ENCODE data around the gene MED31. TPM values are rescaled to one million over a fixed set of nuclear protein-coding genes. Genes with fewer than 3 reads are reported as not detected.

The MED31 gene
- total RNA-seq, 1 donor from 2014 or later, result 27.7 TPM

- no peak for DNase-seq (ENCODE audit: low read depth, low spot score)
- no peaks in the 10 kb centered on the region for H3K9me3 Mint-ChIP-seq
- H3K27ac Mint-ChIP-seq (ENCODE audit: unreplicated experiment), result no peak overlapping the region
- no peak overlapping the region for H3K4me3 Mint-ChIP-seq
- H3K4me1 Mint-ChIP-seq, result no peaks in the 10 kb centered on the region
- TF ChIP-seq CTCF (conservative IDR thresholded peaks at IDR 0.05), result no peak
- no peaks in the 10 kb centered on the region for H3K27me3 Mint-ChIP-seq (ENCODE audit: low read depth)
- peaks cover 25% of the 10 kb centered on the region for H3K36me3 Mint-ChIP-seq (ENCODE audit: low read depth)
Observed at GRCh38 chr17:6630390-6630789, 21.0 kb downstream of the MED31 start.

GRCh38 chr17:6627019-6627418 lies 24.4 kb downstream of the MED31 start:
- Mint-ChIP-seq H3K36me3 (ENCODE audit: low read depth) (peaks cover 11% of the 10 kb centered on the region), H3K27ac (ENCODE audit: unreplicated experiment) (no peak overlapping the region), H3K9me3 (no peaks in the 10 kb centered on the region), H3K4me1 (no peaks in the 10 kb centered on the region), H3K27me3 (ENCODE audit: low read depth) (no peaks in the 10 kb centered on the region), H3K4me3 (no peak overlapping the region)
- no peak for TF ChIP-seq CTCF (conservative IDR thresholded peaks at IDR 0.05)
- no peak for DNase-seq (ENCODE audit: low read depth, low spot score)

GRCh38 chr17:6626616-6627015 lies 24.8 kb downstream of the MED31 start:
- Mint-ChIP-seq H3K9me3 (no peaks in the 10 kb centered on the region), H3K27me3 (ENCODE audit: low read depth) (no peaks in the 10 kb centered on the region), H3K27ac (ENCODE audit: unreplicated experiment) (no peak overlapping the region), H3K36me3 (ENCODE audit: low read depth) (peaks cover 11% of the 10 kb centered on the region), H3K4me1 (no peaks in the 10 kb centered on the region), H3K4me3 (no peak overlapping the region)
- no peak for DNase-seq (ENCODE audit: low read depth, low spot score)
- no peak for TF ChIP-seq CTCF (conservative IDR thresholded peaks at IDR 0.05)

DNA sequence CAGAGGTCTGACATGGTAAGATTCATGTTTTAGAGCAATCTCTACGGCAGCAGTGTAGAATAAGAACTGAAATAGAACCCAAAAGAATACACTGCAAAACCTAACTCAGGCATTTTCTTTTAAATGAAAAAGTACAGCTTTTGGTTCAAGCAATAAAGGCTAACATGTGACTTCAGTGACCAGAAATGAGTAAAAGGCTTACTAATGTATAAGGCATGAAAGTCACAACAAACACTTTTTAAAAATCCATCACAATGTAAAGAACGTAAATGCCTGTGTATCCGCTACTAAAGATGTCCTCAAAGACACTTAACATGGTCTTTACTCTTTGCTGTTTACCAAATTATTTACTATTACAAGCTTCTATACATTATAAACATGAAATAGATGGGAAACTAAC lies 27.5 kb downstream of the MED31 start:
- Mint-ChIP-seq H3K4me1 (no peaks in the 10 kb centered on the region), H3K27ac (ENCODE audit: unreplicated experiment) (no peak overlapping the region), H3K36me3 (ENCODE audit: low read depth) (peaks cover 4% of the 10 kb centered on the region)

DNA sequence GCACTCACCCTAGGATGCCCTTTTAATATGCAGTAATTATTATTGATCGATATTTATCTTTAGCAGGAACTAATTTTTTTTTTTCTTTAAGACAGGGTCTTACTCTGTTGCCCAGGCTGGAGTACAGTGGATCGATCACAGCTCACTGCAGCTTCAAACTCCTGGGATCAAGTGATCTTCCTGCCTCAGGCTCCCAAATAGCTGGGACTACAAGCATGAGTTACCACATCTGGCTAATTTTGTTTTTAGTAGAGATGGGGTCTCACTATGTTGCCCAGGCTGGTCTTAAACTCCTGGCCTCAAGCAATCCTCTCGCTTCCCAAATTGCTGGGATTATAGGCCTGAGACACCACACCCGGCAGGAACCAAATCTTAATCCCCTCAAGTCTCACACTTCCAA lies 40.2 kb downstream of the MED31 start:
- H3K4me1 Mint-ChIP-seq, result no peaks in the 10 kb centered on the region

More for the DNA sequence above, 27.5 kb downstream of the MED31 start:
- TF ChIP-seq CTCF (conservative IDR thresholded peaks at IDR 0.05), result no peak
- H3K9me3 Mint-ChIP-seq, result no peaks in the 10 kb centered on the region
- no peaks in the 10 kb centered on the region for H3K27me3 Mint-ChIP-seq (ENCODE audit: low read depth)
- no peak overlapping the region for H3K4me3 Mint-ChIP-seq
- no peak for DNase-seq (ENCODE audit: low read depth, low spot score)

More for the DNA sequence above, 40.2 kb downstream of the MED31 start:
- no peaks in the 10 kb centered on the region for H3K27me3 Mint-ChIP-seq (ENCODE audit: low read depth)
- H3K27ac Mint-ChIP-seq (ENCODE audit: unreplicated experiment), result no peak overlapping the region
- no peaks in the 10 kb centered on the region for H3K9me3 Mint-ChIP-seq
- H3K4me3 Mint-ChIP-seq, result no peak overlapping the region
- no peak for DNase-seq (ENCODE audit: low read depth, low spot score)
- no peak for TF ChIP-seq CTCF (conservative IDR thresholded peaks at IDR 0.05)
- peaks cover 6% of the 10 kb centered on the region for H3K36me3 Mint-ChIP-seq (ENCODE audit: low read depth)

Measured in neural crest cell (in vitro differentiated cells).